ACHN (cell line): ENCODE results near the gene IL21R.

Experiments used
- DNase-seq: peaks from one replicate; pipeline ENCODE4 v3.0.0-alpha.2; 2015
- in situ Hi-C: cut with HindIII; loops from 2 replicates; pipeline ENCODE4 v1.10.0; 2017; ENCODE audit warnings: low sequenced_read_pairs, low pct_ligation_motif_present, low pct_unique_long_range_greater_than_20kb

IL21R gene

GRCh38 chr16:27489906-27490305, 87.9 kb downstream of the IL21R start:
- in situ Hi-C loops, result no loop called here
- DNase-seq, result no peak

- in situ Hi-C loops, result no loop called here
- no peak for DNase-seq
Measured at GRCh38 chr16:27491894-27492587, 90.1 kb downstream of the IL21R start.

- no peak for DNase-seq
- in situ Hi-C loops, result no loop called here
Measured at GRCh38 chr16:27492588-27492979, 90.6 kb downstream of the IL21R start.

- no peak for DNase-seq
- in situ Hi-C loops, result no loop called here
Measured at GRCh38 chr16:27495191-27495590, 93.2 kb downstream of the IL21R start.

- DNase-seq, result no peak
- in situ Hi-C loops, result no loop called here
Measured at GRCh38 chr16:27498031-27498825, 96.3 kb downstream of the IL21R start.

GRCh38 chr16:27498916-27499658, 97.1 kb downstream of the IL21R start:
- in situ Hi-C loops, result no loop called here
- no peak for DNase-seq

- no peak for DNase-seq
- in situ Hi-C loops, result no loop called here
Measured at GRCh38 chr16:27499659-27500055, 97.7 kb downstream of the IL21R start.

GRCh38 chr16:27500801-27501200, 98.8 kb downstream of the IL21R start:
- in situ Hi-C loops, result no loop called here
- DNase-seq, result no peak
